Fibroblast of villous mesenchyme (primary cell): Measurements from ENCODE around the gene AIG1. TPM values are rescaled to one million over a fixed set of nuclear protein-coding genes. Genes with fewer than 3 reads are reported as not detected.
"Not testable (repeated sequence)": the region's sequence is repeated elsewhere in the genome, so short reads cannot be mapped to it uniquely, and the experiment has no call there.

Experiments
- DNase-seq: peaks from one replicate; pipeline ENCODE4 v3.0.0-alpha.2; 2010; ENCODE audit warnings: low read depth
- H3K4me3 ChIP-seq: 2 replicates; pipeline ENCODE4 v1.5.1; 2011; ENCODE audit warnings: low read depth, mild to moderate bottlenecking, low read length
- total RNA-seq: library from RNA; depleted of rRNA; stranded (reverse); fragments of >200 nt; gene quantifications from 2 replicates; pipeline ENCODE4 v1.2.3, GENCODE V29; 2012
- TF ChIP-seq, protein P1 (sequence below): IDR thresholded peaks from 2 replicates; pipeline ENCODE4 v1.5.1; 2012; ENCODE audit warnings: low read depth, mild to moderate bottlenecking, low read length; ENCODE audit not compliant: insufficient read depth

Gene AIG1
- total RNA-seq, 1 donor = 44.9 TPM

DNA sequence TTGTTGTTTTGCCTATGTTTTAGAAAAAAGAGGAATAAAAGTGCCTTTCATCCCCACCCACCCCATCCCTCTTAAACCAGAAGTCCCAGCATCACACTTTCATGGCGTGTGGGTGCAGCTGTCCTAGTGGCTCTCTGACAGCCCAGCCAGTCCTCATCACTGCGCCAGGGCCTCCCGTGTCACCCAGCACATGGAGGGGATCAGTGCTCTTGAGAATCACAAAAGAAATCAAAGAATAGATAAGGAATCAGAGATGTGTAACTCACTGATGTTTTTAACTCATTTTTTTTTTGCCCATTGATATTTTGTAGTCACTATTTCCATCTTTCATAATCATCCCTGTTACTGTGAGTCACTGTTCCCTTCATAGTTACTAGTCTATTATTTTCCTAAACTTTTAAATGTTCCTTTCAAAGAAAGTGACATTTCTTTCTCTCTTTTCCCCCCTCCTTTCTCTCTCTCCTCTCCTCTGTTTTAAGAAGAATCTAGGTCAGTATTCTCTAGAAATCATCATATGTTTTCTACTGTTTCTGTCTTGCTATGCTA lies 78.6 kb downstream of the AIG1 start:
- no peak for DNase-seq
- H3K4me3 ChIP-seq = no peak overlapping the region
- TF ChIP-seq, protein P1, sequence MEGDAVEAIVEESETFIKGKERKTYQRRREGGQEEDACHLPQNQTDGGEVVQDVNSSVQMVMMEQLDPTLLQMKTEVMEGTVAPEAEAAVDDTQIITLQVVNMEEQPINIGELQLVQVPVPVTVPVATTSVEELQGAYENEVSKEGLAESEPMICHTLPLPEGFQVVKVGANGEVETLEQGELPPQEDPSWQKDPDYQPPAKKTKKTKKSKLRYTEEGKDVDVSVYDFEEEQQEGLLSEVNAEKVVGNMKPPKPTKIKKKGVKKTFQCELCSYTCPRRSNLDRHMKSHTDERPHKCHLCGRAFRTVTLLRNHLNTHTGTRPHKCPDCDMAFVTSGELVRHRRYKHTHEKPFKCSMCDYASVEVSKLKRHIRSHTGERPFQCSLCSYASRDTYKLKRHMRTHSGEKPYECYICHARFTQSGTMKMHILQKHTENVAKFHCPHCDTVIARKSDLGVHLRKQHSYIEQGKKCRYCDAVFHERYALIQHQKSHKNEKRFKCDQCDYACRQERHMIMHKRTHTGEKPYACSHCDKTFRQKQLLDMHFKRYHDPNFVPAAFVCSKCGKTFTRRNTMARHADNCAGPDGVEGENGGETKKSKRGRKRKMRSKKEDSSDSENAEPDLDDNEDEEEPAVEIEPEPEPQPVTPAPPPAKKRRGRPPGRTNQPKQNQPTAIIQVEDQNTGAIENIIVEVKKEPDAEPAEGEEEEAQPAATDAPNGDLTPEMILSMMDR = no peak

DNA sequence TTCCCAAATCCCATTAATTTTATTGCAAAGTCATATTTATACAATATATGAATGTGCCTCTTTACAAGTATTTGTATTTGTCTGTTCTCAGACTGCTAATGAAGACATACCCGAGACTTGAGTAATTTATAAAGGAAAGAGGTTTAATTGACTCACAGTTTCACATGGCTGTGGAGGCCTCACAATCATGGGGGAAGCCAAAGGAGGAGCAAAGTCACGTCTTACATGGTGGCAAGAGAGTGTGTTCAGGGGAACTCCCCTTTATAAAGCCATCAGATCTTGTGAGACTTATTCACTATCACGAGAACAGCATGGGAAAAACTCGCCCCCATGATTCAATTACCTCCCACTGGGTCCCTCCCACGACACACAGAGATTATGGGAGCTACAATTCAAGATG lies 79.2 kb downstream of the AIG1 start:
- not testable (repeated sequence) for DNase-seq, H3K4me3 ChIP-seq

DNA sequence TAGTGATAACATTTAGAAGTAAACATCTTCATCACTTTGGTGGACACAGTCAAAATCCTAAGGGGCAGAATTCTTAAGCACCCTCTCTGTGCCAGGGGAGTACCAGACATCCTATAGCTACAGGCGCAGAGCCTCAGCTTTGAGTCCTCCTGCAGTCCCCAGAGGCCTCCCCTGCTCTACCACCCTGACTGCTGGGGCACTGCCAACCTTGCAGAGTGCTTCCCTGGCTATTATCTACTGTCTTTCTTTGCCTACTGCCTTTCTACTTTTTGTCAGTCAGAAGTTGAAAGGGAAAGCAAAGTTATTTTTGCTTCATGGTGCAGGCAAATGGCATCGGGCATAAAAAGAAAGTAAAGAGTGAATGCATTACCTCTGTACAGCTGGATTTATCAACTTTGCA lies 80.1 kb downstream of the AIG1 start:
- no peak for DNase-seq
- TF ChIP-seq, protein P1 = no peak
- H3K4me3 ChIP-seq = no peak overlapping the region

- TF ChIP-seq, protein P1 = no peak
These were observed 80.8 kb downstream of the AIG1 start for GRCh38 chr6:143141442-143141841.

DNA sequence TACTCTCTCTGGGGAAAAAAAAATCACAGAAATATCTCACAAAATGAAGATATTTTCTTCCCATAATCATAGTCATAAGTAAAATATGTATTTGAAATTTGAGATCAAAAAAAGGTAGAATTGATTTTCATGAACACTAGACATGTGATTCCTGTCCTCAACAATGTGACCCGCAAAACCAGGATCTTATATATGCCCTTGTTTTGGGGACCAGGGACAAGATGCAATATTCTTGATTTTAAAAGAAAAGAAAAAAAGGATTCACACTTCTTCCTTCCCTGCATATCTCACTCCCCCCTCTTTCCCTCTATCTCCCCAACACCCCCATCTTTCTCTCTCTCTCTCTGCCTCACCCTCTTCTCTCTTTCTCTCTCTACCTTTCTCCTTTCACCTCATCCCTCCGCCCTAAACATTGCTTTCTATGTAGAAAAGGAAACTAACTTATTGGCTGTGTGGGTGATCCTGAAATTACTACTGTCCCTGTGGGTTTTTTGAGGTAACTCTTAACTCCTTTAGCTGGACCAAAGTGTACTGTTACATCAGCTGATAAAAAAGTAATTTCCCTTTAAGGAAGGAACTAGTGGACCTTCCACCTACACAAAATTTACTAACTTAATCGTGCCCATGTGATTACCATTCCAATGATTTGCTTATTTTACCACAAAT lies 85.6 kb downstream of the AIG1 start:
- no peak overlapping the region for H3K4me3 ChIP-seq
- TF ChIP-seq, protein P1 = no peak
- no peak for DNase-seq

More at GRCh38 chr6:143141442-143141841, 80.8 kb downstream of the AIG1 start:
- DNase-seq = peak; percentile 31
- H3K4me3 ChIP-seq = no peak overlapping the region

GRCh38 chr6:143149771-143150170 lies 89.1 kb downstream of the AIG1 start:
- TF ChIP-seq, protein P1 = no peak
- H3K4me3 ChIP-seq = no peak overlapping the region
- DNase-seq = no peak

- no peak for DNase-seq
- no peak overlapping the region for H3K4me3 ChIP-seq
- TF ChIP-seq, protein P1 = no peak
These were observed 89.6 kb downstream of the AIG1 start for GRCh38 chr6:143150281-143150680.
